SHP77 treated with DMSO at 0.1 percent for 48 hours (cell line): Measurements from ENCODE around the gene TMEM52.

Experiments used
- DNase-seq: peaks from one replicate; lab custom pipeline; 2025; lab: John Stamatoyannopoulos, UW

The TMEM52 gene

DNA sequence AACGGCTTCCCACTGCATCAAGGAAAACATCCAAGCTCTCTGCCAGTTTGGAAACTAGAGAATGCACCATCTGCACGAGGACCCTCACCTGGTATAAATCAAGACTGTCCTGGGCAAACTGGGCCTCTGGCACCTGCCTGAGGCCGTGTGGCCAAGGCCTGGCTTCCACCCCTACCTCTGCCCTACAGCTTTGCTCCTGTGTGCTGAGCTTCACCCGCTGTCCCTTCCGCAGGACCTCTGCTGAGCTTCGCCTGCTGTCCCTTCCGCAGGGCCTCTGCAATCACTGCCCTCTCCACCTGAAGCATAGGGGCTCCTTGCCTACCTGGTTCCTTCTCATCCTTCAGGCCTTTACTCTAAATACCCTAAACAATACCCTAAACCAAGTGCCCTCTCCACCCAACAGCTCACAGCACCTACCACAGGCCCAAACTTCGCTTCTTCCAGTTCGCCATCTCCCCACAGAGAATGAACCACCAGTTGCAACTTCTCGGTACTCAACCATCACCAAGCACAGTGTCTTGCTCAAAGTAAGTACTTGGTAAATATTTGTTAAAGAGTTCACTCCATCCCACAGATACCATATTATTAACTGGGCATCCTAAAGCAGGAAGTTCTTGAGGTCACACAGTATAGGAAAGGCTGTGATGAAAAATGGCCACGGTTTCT lies 46.6 kb downstream of the TMEM52 start:
- no peak for DNase-seq

DNA sequence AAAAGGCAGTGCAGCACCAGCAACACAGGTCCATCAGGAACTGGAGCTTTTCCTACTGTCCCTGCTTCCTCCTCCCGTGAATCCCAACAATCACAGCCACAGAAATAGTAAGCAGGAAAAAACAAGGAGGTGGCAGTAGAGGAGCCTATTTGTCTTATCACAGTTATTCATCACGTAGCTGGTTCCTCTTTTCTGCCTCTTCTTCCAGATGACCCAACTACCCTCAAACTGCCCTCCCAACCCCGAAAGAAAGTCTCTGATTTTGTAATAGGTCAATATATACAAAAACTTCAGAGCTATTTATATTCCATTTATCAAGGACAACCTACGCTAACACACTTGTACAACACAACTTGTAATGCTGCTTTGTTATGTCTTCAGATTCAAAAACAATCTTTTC lies 49.6 kb downstream of the TMEM52 start:
- DNase-seq = no peak
